ENCODE results near the gene SLC7A5.

DNA sequence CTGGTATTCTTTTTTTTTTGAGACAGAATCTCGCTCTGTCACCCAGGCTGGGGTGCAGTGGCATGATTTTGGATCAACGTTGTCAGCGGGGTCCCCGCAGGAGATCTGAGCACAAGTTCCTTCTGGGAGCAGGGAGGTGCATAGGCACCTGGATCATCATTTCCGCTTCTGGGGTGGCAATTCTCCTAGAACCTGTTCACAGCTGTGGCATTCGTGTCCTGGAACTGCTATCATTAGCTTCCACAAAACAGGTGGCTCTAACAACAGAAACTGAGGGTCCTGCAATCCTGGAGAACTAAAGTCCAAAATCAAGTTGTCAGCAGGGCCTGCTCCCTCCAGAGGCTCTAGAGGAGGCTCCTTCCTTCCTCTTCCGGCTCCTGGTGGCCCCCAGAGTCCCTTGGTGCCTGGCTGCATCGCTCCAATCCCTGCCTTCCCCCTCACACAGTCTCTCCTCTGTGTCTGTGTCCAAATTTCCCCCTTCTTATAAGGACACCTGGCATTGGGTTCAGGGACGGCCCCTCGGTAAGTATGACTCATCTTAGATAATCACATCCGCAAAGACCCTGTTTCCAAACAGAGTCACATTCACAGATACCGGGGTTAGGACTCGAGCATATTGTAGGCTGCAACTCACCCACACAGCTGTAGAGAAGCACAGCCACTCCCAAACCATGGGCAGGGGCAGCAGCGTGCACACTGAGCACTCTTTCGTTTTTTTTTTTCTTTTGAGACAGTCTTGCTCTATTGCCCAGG, 60.0 kb downstream of the SLC7A5 start:
- TF ChIP-seq, protein P1, sequence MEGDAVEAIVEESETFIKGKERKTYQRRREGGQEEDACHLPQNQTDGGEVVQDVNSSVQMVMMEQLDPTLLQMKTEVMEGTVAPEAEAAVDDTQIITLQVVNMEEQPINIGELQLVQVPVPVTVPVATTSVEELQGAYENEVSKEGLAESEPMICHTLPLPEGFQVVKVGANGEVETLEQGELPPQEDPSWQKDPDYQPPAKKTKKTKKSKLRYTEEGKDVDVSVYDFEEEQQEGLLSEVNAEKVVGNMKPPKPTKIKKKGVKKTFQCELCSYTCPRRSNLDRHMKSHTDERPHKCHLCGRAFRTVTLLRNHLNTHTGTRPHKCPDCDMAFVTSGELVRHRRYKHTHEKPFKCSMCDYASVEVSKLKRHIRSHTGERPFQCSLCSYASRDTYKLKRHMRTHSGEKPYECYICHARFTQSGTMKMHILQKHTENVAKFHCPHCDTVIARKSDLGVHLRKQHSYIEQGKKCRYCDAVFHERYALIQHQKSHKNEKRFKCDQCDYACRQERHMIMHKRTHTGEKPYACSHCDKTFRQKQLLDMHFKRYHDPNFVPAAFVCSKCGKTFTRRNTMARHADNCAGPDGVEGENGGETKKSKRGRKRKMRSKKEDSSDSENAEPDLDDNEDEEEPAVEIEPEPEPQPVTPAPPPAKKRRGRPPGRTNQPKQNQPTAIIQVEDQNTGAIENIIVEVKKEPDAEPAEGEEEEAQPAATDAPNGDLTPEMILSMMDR (conservative IDR thresholded peaks at IDR 0.05; ENCODE audit: low read depth, low read length): no peak
- TF ChIP-seq POLR2A (IDR thresholded peaks at IDR 0.05; ENCODE audit: low read depth, low read length) (no peak), FOS (IDR thresholded peaks at IDR 0.05; ENCODE audit: low read depth, low read length) (peak; percentile 47; the same call in 1 of the 2 replicates), NFE2L2 (IDR thresholded peaks at IDR 0.05; ENCODE audit: low read depth, low read length) (no peak), MXI1 (IDR thresholded peaks at IDR 0.05; ENCODE audit: borderline replicate concordance, low read depth, low read length) (no peak), RCOR1 (IDR thresholded peaks at IDR 0.05; ENCODE audit: insufficient replicate concordance, low read length) (no peak), RAD21 (IDR thresholded peaks at IDR 0.05; ENCODE audit: low read length) (no peak), BHLHE40 (IDR thresholded peaks at IDR 0.05; ENCODE audit: low read depth, low read length) (no peak)
- TF ChIP-seq, protein P2, sequence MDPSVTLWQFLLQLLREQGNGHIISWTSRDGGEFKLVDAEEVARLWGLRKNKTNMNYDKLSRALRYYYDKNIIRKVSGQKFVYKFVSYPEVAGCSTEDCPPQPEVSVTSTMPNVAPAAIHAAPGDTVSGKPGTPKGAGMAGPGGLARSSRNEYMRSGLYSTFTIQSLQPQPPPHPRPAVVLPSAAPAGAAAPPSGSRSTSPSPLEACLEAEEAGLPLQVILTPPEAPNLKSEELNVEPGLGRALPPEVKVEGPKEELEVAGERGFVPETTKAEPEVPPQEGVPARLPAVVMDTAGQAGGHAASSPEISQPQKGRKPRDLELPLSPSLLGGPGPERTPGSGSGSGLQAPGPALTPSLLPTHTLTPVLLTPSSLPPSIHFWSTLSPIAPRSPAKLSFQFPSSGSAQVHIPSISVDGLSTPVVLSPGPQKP (IDR thresholded peaks at IDR 0.05; ENCODE audit: borderline replicate concordance, low read depth, low read length): no peak
- TF ChIP-seq, protein P3, sequence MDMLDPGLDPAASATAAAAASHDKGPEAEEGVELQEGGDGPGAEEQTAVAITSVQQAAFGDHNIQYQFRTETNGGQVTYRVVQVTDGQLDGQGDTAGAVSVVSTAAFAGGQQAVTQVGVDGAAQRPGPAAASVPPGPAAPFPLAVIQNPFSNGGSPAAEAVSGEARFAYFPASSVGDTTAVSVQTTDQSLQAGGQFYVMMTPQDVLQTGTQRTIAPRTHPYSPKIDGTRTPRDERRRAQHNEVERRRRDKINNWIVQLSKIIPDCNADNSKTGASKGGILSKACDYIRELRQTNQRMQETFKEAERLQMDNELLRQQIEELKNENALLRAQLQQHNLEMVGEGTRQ (IDR thresholded peaks at IDR 0.05; ENCODE audit: low read depth, low read length): no peak
